Right renal cortex interstitium (tissue), 3 donors: ENCODE results near the gene TRMT112. TPM values are rescaled to one million over a fixed set of nuclear protein-coding genes. Genes with fewer than 3 reads are reported as not detected.

ENCODE experiments used
- DNase-seq, 3 donors: peaks; one replicate each; pipeline ENCODE4 v3.0.0-alpha.2; 2013; ENCODE audit warnings: low read depth in 3 of 3, low spot score in 2 of 3
- polyA plus RNA-seq, 3 donors: library from polyadenylated mRNA; unstranded; fragments of 120-200 nt; gene quantifications; one replicate each; pipeline ENCODE4 v1.2.1, GENCODE V29; 2013; ENCODE audit not compliant: insufficient read length in 3 of 3

The TRMT112 gene
- polyA plus RNA-seq, 3 donors: 191 to 224 (median 220) TPM

GRCh38 chr11:64352099-64352994 is 35.0 kb upstream of the TRMT112 start:
- DNase-seq: no peak

- no peak for DNase-seq
These were observed 33.8 kb upstream of the TRMT112 start for GRCh38 chr11:64351136-64351631.

GRCh38 chr11:64349404-64349803 is 32.0 kb upstream of the TRMT112 start:
- no peak for DNase-seq

- DNase-seq: no peak
These were observed 31.6 kb upstream of the TRMT112 start for GRCh38 chr11:64349025-64349387.

DNA sequence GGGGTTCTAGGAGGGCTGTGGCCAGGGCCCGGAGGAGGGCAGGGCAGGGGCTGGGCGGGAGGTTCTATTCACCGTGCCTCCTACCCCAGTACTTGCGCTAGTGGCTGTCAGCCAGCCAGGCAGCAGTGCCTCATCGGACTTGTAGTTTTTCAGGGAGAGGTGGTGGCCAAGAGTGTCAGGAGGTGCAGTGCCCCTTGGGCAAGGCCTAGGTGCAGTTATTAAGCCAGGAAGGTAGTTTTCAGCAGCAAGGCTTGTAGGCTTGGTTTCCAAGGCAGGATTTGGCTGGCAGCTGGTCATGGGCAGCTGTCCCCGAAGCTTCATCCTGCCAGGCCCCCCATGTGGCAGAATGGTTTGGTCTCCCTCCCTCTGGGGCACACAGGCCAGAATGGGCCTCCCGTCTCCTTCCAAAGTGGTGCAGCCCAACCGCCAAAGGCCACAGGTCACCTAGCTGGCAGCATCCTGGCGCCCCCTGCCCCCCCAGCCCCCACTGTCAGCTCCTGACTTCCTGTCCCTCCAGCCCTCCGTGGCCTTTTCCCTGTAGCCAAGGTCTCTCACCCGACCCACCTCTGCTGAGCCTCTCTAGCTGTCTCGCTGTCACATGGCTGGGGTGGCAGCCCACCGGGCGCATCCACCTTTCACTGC is 31.1 kb upstream of the TRMT112 start:
- DNase-seq: no peak

DNA sequence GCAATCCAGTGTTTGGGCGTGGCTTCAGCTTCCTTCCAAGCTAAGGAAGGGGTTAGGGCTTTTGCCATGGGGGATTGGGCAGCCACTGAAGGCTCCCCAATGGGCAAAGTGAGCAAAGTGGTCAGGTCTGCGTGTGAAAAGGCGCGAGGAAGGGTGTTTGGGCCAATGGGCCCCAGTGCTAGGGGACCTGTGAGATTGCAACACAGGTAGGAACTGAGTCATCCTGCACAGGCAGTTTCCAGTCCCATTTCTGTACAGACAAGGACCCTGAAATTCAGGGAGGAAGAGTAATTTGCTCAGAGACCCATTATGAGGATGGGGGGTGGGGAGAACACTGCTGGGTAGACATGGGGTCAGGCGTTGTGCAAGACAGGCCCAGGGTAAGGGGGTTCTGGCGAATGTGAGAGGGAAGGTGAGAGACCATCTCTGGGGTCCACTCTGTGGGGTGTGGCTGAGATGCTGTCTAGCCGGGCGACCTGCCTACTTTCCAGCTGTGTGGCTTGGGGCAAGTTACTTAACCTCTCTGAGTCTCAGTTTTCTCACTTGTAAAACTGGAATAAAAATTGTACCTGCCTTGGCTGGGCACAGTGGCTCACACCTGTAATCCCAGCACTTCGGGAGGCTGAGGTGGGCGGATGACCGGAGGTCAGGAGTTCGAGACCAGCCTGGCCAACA is 30.0 kb upstream of the TRMT112 start:
- no peak for DNase-seq

- DNase-seq: no peak
These were observed 27.4 kb upstream of the TRMT112 start for GRCh38 chr11:64344787-64345186.

DNA sequence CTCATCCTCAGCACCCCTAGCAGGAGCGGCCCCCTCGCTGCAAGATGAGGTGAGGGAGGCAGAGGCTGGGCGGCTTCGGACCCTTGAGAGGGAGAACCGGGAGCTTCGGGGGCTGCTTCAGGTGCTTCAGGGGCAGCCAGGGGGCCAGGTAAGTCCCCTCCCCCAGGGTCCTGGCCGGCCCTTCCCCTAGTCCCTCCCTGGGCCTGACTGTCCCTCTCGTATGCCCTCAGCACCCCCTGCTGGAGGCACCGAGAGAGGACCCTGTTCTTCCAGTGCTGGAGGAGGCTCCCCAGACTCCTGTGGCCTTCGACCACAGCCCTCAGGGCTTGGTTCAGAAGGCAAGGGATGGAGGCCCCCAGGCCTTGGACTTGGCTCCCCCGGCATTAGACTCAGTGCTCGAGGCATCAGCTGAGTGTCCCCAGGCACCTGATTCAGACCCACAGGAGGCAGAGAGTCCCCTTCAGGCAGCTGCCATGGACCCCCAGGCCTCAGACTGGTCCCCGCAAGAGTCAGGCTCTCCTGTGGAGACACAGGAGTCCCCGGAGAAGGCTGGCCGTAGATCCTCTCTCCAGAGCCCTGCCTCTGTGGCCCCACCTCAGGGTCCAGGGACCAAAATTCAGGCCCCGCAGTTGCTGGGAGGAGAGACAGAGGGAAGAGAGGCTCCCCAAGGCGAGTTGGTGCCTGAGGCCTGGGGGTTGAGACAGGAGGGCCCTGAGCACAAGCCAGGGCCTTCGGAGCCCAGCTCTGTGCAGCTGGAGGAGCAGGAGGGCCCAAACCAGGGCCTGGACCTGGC is 26.6 kb upstream of the TRMT112 start:
- no peak for DNase-seq

GRCh38 chr11:64342869-64343745 is 25.7 kb upstream of the TRMT112 start:
- no peak for DNase-seq

DNA sequence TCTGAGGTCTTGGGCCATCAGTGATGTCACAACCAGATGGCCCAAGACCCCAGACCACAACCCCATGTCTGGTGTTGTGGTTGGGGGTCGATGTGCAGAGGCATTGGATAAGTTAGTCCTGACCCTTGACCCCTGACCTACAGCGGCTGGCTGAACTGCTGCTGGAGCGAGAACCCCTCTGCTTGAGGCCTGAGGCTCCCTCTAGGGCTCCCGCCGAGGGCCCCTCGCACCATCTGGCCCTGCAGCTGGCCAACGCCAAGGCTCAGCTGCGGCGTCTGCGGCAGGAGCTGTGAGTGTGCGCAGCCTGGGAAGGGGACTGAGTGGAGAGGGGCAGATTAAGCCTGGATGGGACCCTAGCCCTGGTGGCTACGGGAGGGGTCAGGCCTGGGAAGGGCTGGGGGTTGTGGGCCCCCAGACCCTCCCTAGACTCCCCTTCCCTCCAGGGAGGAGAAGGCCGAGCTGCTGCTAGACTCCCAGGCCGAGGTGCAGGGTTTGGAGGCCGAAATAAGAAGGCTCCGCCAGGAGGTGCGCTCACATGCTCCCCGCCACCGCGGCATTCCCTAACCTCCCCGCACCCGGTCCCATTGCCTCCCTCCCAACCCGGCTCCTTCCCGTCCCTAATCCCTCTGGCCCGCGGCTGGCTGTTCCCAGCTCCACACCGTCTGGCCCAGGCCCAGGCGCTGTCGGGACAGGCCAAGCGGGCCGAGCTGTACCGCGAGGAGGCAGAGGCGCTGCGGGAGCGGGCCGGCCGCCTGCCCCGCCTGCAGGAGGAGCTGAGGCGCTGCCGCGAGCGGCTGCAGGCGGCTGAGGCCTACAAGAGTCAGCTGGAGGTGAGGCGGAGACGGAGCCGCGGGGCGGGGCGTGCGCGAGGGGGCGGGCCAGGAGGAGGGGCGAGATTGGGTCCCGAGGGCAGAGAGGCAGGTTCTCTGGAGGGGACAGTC is 24.8 kb upstream of the TRMT112 start:
- DNase-seq: no peak

GRCh38 chr11:64341429-64341828 is 24.1 kb upstream of the TRMT112 start:
- no peak for DNase-seq

- DNase-seq: no peak
These were observed 23.4 kb upstream of the TRMT112 start for GRCh38 chr11:64340671-64341335.

- DNase-seq: no peak
These were observed 22.5 kb upstream of the TRMT112 start, which contains the start of gene CCDC88B for GRCh38 chr11:64339754-64340408. Gene CCDC88B (plus strand): TSS chr11:64340204. CDS start chr11:64340267, 63 bp downstream.

- DNase-seq: no peak
These were observed 21.9 kb upstream of the TRMT112 start for GRCh38 chr11:64339286-64339685.

GRCh38 chr11:64338716-64339115 is 21.4 kb upstream of the TRMT112 start:
- DNase-seq: no peak

DNA sequence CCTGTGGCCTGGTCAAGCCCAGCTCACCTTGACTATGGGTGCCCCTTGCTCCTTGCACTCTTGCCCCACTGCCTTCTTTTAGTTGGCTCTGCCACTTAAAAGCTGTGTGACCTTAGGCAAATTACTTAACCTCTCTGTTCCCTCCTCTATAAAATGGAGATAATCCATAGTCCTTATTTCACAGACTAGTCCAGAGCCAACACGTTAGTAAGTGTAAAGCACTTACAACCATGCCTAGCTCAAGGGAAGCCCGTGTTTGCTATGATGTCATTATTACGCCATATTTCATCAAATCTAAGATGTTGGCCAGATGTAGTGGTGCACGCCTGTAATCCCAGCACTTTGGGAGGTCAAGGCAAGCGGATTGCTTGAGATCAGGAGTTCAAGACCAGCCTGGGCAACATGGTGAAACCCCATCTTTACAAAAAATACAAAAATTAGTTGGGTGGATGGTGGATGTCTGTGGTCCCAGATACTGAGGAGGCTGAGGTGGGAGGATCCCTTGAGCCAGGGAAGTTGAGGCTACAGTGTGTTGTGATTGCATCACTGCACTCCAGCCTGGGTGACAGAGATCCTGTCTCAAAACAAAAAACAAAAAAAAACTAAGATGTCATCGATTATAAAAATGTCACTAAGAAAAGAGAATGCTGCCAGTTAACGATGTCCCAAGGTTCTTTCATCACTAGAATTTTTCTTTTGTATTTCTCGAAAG is 20.3 kb upstream of the TRMT112 start:
- no peak for DNase-seq
